CD14-positive monocyte (primary cell): ENCODE results near the gene SCARB1. TPM values are rescaled to one million over a fixed set of nuclear protein-coding genes. Genes with fewer than 3 reads are reported as not detected.
"Not testable (repeated sequence)": the region's sequence is repeated elsewhere in the genome, so short reads cannot be mapped to it uniquely, and the experiment has no call there.

Experiments
- DNase-seq, 3 donors: peaks; one replicate each; pipeline ENCODE4 v3.0.0-alpha.2; 2011 to 2022
- H2AFZ ChIP-seq: 2 replicates; pipeline ENCODE4 v1.6.0; 2012; ENCODE audit warnings: mild to moderate bottlenecking, low read depth, low read length, inconsistent platforms; ENCODE audit not compliant: insufficient read depth, poor library complexity, severe bottlenecking
- H3K27ac ChIP-seq, 2 donors: 1 replicate in 1 of 2; 2 replicates in 1 of 2; pipeline ENCODE4 v1.5.1; 2012 to 2013; ENCODE audit warnings: low read length in 2 of 2, control low read depth in 1 of 2, inconsistent platforms in 1 of 2, low read depth in 1 of 2, mild to moderate bottlenecking in 1 of 2
- H3K27me3 ChIP-seq, 2 donors: one replicate each; pipeline versions ENCODE4 v1.6.0 to v1.6.1; 2011 to 2013; ENCODE audit warnings: low read length in 2 of 2; ENCODE audit not compliant: control insufficient read depth in 2 of 2, insufficient read depth in 2 of 2
- H3K36me3 ChIP-seq, 2 donors: replicated peaks in 1 of 2; 1 replicate in 1 of 2; 2 replicates in 1 of 2; pipeline versions ENCODE4 v1.5.1 to v1.6.1; 2012 to 2013; ENCODE audit warnings: low read length in 2 of 2, control low read depth in 1 of 2, inconsistent platforms in 1 of 2, mild to moderate bottlenecking in 1 of 2; ENCODE audit not compliant: insufficient read depth in 2 of 2, control insufficient read depth in 1 of 2
- H3K4me1 ChIP-seq, 2 donors: 1 replicate in 1 of 2; 2 replicates in 1 of 2; pipeline versions ENCODE4 v1.5.1 to v1.6.1; 2012 to 2013; ENCODE audit warnings: low read length in 2 of 2, control low read depth in 1 of 2, inconsistent platforms in 1 of 2, mild to moderate bottlenecking in 1 of 2, moderate library complexity in 1 of 2; ENCODE audit not compliant: insufficient read depth in 2 of 2, control insufficient read depth in 1 of 2
- H3K4me2 ChIP-seq: replicated peaks from 2 replicates; pipeline ENCODE3; 2012; ENCODE audit warnings: low read length, moderate library complexity, mild to moderate bottlenecking; ENCODE audit not compliant: poor library complexity, severe bottlenecking; ENCODE audit errors: extremely low read depth
- H3K4me3 ChIP-seq, 3 experiments: fragments of 200-600 bp in 1 of 3; sonication (generic) in 1 of 3; replicated peaks in 1 of 3; 1 replicate in 2 of 3; 2 replicates in 1 of 3; pipeline ENCODE4 v1.5.1; 2011 to 2013; ENCODE audit warnings: low read length in 3 of 3, mild to moderate bottlenecking in 3 of 3, control low read depth in 2 of 3, low read depth in 2 of 3, inconsistent platforms in 1 of 3, moderate library complexity in 1 of 3
- H3K79me2 ChIP-seq: 2 replicates; pipeline ENCODE4 v1.6.0; 2012; ENCODE audit warnings: mild to moderate bottlenecking, control low read depth, inconsistent platforms, low read length, moderate library complexity; ENCODE audit not compliant: insufficient read depth
- H3K9ac ChIP-seq: 2 replicates; pipeline ENCODE4 v1.6.0; 2017; ENCODE audit warnings: low read length, mild to moderate bottlenecking; ENCODE audit not compliant: insufficient read depth, poor library complexity, severe bottlenecking
- H3K9me3 ChIP-seq, 2 donors: replicated peaks in 1 of 2; 1 replicate in 1 of 2; 2 replicates in 1 of 2; pipeline versions ENCODE4 v1.5.1 to v1.6.1; 2012 to 2013; ENCODE audit warnings: low read length in 2 of 2, control low read depth in 1 of 2; ENCODE audit not compliant: control insufficient read depth in 1 of 2, insufficient read depth in 1 of 2
- H4K20me1 ChIP-seq: 2 replicates; pipeline ENCODE4 v1.6.0; 2012; ENCODE audit warnings: mild to moderate bottlenecking, low read length, control low read depth, moderate library complexity; ENCODE audit not compliant: insufficient read depth
- H3K27ac Mint-ChIP-seq, 7 donors: one replicate each; pipeline ENCODE4 v1.8.0; 2020; ENCODE audit warnings: mild to moderate bottlenecking in 7 of 7, mixed read lengths in 7 of 7, moderate library complexity in 6 of 7, inconsistent platforms in 2 of 7
- H3K27me3 Mint-ChIP-seq, 3 donors: one replicate each; pipeline ENCODE4 v1.8.0; 2021 to 2022; ENCODE audit warnings: low read depth in 3 of 3, mild to moderate bottlenecking in 3 of 3, mixed read lengths in 3 of 3, moderate library complexity in 3 of 3, inconsistent platforms in 1 of 3
- H3K36me3 Mint-ChIP-seq, 2 donors: one replicate each; pipeline ENCODE4 v1.8.0; 2020; ENCODE audit warnings: mixed read lengths in 2 of 2, inconsistent platforms in 1 of 2, mild to moderate bottlenecking in 1 of 2
- H3K4me1 Mint-ChIP-seq: one replicate; pipeline ENCODE4 v1.8.0; 2020; ENCODE audit warnings: mild to moderate bottlenecking, mixed read lengths
- H3K4me3 Mint-ChIP-seq, 2 donors: one replicate each; pipeline ENCODE4 v1.8.0; 2020; ENCODE audit warnings: mild to moderate bottlenecking in 2 of 2, mixed read lengths in 2 of 2, moderate library complexity in 1 of 2
- H3K9me3 Mint-ChIP-seq, 7 donors: one replicate each; pipeline ENCODE4 v1.8.0; 2020 to 2022; ENCODE audit warnings: mixed read lengths in 7 of 7, mild to moderate bottlenecking in 6 of 7, moderate library complexity in 6 of 7, inconsistent platforms in 2 of 7
- WGBS: methylation state at CpG from one replicate; pipeline ENCODE4 v1.1.5; 2013; ENCODE audit warnings: missing lambda C conversion rate; ENCODE audit not compliant: insufficient coverage; 5-methylcytosine and 5-hydroxymethylcytosine counted together
- intact Hi-C, 2 donors: fragments of 100-400 bp; cut with micrococcal nuclease; formaldehyde crosslinking; loops; one replicate each; pipeline versions ENCODE4 v1.15.0 to v1.15.1; 2023
- polyA plus RNA-seq, 3 donors: library from polyadenylated mRNA; depleted of rRNA in 1 of 3; unstranded in 2 of 3; stranded (reverse) in 1 of 3; fragments of 300-500 nt in 2 of 3; fragments of >200 nt in 1 of 3; fragmentation: Illumina TruSeq in 2 of 3; gene quantifications; 1 replicate in 2 of 3; 2 replicates in 1 of 3; pipeline ENCODE4 v1.2.3, GENCODE V29; 2012 to 2021
- TF ChIP-seq, protein P1 (sequence below): fragments of 200-600 bp; IDR thresholded peaks from one replicate; pipeline ENCODE4 v1.8.0; 2022; ENCODE audit warnings: antibody characterized with exemption, mild to moderate bottlenecking

The SCARB1 gene
- polyA plus RNA-seq, 3 donors: 13.1 to 34.3 (median 15.2) TPM

DNA sequence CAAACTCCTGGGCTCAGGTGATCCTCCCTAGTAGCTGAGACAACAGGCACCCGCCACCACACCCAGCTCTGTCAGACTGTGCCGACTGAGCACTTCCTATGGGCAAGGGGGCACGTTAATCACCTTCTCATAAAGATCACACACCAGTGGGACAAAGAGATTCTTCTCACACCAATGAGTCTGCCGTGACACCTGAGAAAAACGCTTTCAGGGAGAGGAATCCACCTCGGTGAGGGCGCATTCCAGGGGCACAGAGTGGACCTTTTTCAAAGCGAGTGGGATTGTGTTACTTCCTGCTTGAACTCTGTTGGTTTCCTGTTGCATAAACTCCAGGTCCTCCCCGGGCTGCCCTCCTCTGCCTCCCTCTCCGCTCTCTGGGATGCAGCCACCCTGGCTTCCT lies 17.5 kb upstream of the SCARB1 start:
- Mint-ChIP-seq H3K27ac (peak overlapping the region; percentile 37 to 89 (median 79)), H3K4me3 (peak overlapping the region; percentile 65 to 86), H3K27me3 (peaks cover 0 to 8% (median 3%) of the 10 kb centered on the region in 3 donors), H3K36me3 (no peaks in the 10 kb centered on the region), H3K9me3 (peaks cover 0 to 2% (median 0%) of the 10 kb centered on the region in 7 donors), H3K4me1 (peaks cover 51% of the 10 kb centered on the region)
- TF ChIP-seq, protein P1, sequence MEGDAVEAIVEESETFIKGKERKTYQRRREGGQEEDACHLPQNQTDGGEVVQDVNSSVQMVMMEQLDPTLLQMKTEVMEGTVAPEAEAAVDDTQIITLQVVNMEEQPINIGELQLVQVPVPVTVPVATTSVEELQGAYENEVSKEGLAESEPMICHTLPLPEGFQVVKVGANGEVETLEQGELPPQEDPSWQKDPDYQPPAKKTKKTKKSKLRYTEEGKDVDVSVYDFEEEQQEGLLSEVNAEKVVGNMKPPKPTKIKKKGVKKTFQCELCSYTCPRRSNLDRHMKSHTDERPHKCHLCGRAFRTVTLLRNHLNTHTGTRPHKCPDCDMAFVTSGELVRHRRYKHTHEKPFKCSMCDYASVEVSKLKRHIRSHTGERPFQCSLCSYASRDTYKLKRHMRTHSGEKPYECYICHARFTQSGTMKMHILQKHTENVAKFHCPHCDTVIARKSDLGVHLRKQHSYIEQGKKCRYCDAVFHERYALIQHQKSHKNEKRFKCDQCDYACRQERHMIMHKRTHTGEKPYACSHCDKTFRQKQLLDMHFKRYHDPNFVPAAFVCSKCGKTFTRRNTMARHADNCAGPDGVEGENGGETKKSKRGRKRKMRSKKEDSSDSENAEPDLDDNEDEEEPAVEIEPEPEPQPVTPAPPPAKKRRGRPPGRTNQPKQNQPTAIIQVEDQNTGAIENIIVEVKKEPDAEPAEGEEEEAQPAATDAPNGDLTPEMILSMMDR: no peak
- Histone ChIP-seq H3K9me3 (no peaks in the 10 kb centered on the region), H3K9ac (peak overlapping the region; percentile 28), H2AFZ (peak overlapping the region; percentile 85), H3K4me3 (peak overlapping the region; percentile 8 to 69 (median 11)), H3K4me2 (peak overlapping the region; percentile 58), H4K20me1 (no peaks in the 10 kb centered on the region), H3K27ac (peak overlapping the region; percentile 3 to 69), H3K4me1 (peaks cover 36 to 54% of the 10 kb centered on the region in 2 donors), H3K79me2 (no peaks in the 10 kb centered on the region), H3K36me3 (no peaks in the 10 kb centered on the region), H3K27me3 (no peaks in the 10 kb centered on the region)
- intact Hi-C loops: no loop called here
- DNase-seq: peak in 2 of 3 donors; percentile 30 to 37
- 1% methylated on average over 10 of the region's 10 CpGs for WGBS

- peak; percentile 45 to 78 (median 54) for DNase-seq
- H3K9ac ChIP-seq, H3K36me3 ChIP-seq, H3K79me2 ChIP-seq, H3K9me3 ChIP-seq, H3K4me2 ChIP-seq, H3K27me3 Mint-ChIP-seq, H3K9me3 Mint-ChIP-seq, H3K4me3 Mint-ChIP-seq, H2AFZ ChIP-seq, H4K20me1 ChIP-seq, H3K27ac ChIP-seq, H3K27me3 ChIP-seq, H3K4me3 ChIP-seq, intact Hi-C loops, H3K36me3 Mint-ChIP-seq: not testable (repeated sequence)
- peak overlapping the region in 3 of 7 donors; percentile 16 to 38 (median 19) for H3K27ac Mint-ChIP-seq
- H3K4me1 ChIP-seq: peaks cover 36 to 56% of the 10 kb centered on the region in 2 donors
- 23% methylated on average over 7 of the region's 11 CpGs for WGBS
- H3K4me1 Mint-ChIP-seq: peaks cover 51% of the 10 kb centered on the region
Measured at GRCh38 chr12:124880335-124880734, 16.7 kb upstream of the SCARB1 start.
